ENCODE measurements around the gene MALAT1. TPM values are rescaled to one million over a fixed set of nuclear protein-coding genes. Genes with fewer than 3 reads are reported as not detected.
A peak's percentile ranks its signal among the peaks of the same experiment; 100 is the strongest.

The MALAT1 gene
- total RNA-seq, 1 experiment from 2014 or later, result 10,851 TPM

DNA sequence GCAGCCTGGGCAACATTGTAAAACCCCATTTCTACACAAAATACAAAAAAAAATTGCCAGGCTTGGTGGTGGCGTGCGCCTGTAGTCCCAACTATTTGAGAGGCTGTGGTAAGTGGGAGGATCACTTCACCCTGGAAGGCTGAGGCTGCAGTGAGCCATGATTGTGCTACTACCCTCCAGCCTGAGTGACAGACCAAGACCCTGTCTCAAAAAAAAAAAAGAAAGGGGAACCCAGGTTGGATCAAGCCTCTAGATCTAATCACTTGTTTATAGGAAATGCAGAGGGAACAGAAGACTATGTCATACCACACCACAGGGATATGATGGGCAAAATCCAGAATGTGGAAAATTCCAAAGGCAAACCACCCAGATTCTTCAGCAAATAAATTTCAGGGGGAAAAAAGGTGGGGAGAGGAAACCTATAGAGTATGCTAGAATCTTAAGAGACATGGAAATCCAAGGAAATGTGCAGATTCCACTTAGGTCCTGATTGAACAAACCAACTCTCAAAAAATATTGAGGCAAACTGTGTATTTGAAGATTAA, 16.5 kb upstream of the MALAT1 start:
- ChIA-PET POLR2A (interaction anchor here (0.8 to 20.2 kb wide), 5 partner anchors 10 to 62 kb away, joined by 4 to 2284 read pairs (median 373); partner anchors contain the start of genes MALAT1 and NEAT1), CTCF (interaction anchor here (0.6 to 0.7 kb wide), 2 partner anchors 14 to 190 kb away, joined by 3 read pairs; no protein-coding TSS in a partner anchor)
- Mint-ChIP-seq H3K4me3 (ENCODE audit: unreplicated experiment) (no peak overlapping the region), H3K9me3 (ENCODE audit: unreplicated experiment) (no peaks in the 10 kb centered on the region), H3K27me3 (ENCODE audit: insufficient read depth, unreplicated experiment) (no peaks in the 10 kb centered on the region), H3K27ac (ENCODE audit: low read depth, unreplicated experiment) (no peak overlapping the region), H3K36me3 (ENCODE audit: insufficient read depth, unreplicated experiment) (peaks cover 4% of the 10 kb centered on the region), H3K4me1 (ENCODE audit: insufficient read depth, unreplicated experiment) (peaks cover 22% of the 10 kb centered on the region)
- no TSS peak for BruUV-seq (replicated peaks)
- TF ChIP-seq, protein P1, sequence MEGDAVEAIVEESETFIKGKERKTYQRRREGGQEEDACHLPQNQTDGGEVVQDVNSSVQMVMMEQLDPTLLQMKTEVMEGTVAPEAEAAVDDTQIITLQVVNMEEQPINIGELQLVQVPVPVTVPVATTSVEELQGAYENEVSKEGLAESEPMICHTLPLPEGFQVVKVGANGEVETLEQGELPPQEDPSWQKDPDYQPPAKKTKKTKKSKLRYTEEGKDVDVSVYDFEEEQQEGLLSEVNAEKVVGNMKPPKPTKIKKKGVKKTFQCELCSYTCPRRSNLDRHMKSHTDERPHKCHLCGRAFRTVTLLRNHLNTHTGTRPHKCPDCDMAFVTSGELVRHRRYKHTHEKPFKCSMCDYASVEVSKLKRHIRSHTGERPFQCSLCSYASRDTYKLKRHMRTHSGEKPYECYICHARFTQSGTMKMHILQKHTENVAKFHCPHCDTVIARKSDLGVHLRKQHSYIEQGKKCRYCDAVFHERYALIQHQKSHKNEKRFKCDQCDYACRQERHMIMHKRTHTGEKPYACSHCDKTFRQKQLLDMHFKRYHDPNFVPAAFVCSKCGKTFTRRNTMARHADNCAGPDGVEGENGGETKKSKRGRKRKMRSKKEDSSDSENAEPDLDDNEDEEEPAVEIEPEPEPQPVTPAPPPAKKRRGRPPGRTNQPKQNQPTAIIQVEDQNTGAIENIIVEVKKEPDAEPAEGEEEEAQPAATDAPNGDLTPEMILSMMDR (IDR thresholded peaks at IDR 0.05; ENCODE audit: unreplicated experiment), result no peak
- DNase-seq (ENCODE audit: unreplicated experiment), result no peak
- intact Hi-C loops (cut with micrococcal nuclease), result no loop called here

DNA sequence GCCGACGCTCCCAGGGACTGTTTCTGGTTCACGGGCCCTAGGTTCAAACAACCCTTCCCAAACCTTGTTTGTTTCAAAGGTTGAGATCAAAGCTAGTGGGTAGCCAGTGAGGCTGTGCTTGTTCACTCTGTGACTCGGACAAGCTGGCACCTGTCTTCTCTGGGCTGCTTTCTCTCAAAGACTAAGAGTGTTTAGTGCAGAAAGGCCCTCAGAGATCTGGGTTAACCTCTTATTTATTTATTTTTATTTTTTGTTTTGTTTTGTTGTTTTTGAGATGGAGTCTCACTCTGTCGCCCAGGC, 13.0 kb upstream of the MALAT1 start:
- peak overlapping the region; percentile 64 for H3K27ac Mint-ChIP-seq (ENCODE audit: low read depth, unreplicated experiment)
- H3K4me3 Mint-ChIP-seq (ENCODE audit: unreplicated experiment), result no peak overlapping the region
- TF ChIP-seq, protein P1 (IDR thresholded peaks at IDR 0.05; ENCODE audit: unreplicated experiment), result no peak
- intact Hi-C loops (cut with micrococcal nuclease), result no loop called here
- ChIA-PET CTCF (interaction anchor here (0.8 to 3.7 kb wide), 6 partner anchors 10 to 70 kb away, joined by 3 to 17 read pairs (median 4); no protein-coding TSS in a partner anchor), POLR2A (interaction anchor here (0.9 to 30.1 kb wide), 7 partner anchors 8 to 65 kb away, joined by 4 to 2994 read pairs (median 11); partner anchors contain the start of genes MALAT1 and NEAT1)
- peaks cover 29% of the 10 kb centered on the region for H3K4me1 Mint-ChIP-seq (ENCODE audit: insufficient read depth, unreplicated experiment)
- no peaks in the 10 kb centered on the region for H3K27me3 Mint-ChIP-seq (ENCODE audit: insufficient read depth, unreplicated experiment)
- H3K36me3 Mint-ChIP-seq (ENCODE audit: insufficient read depth, unreplicated experiment), result peaks cover 8% of the 10 kb centered on the region
- no peak for DNase-seq (ENCODE audit: unreplicated experiment)
- no TSS peak for BruUV-seq (replicated peaks)
- no peaks in the 10 kb centered on the region for H3K9me3 Mint-ChIP-seq (ENCODE audit: unreplicated experiment)

DNA sequence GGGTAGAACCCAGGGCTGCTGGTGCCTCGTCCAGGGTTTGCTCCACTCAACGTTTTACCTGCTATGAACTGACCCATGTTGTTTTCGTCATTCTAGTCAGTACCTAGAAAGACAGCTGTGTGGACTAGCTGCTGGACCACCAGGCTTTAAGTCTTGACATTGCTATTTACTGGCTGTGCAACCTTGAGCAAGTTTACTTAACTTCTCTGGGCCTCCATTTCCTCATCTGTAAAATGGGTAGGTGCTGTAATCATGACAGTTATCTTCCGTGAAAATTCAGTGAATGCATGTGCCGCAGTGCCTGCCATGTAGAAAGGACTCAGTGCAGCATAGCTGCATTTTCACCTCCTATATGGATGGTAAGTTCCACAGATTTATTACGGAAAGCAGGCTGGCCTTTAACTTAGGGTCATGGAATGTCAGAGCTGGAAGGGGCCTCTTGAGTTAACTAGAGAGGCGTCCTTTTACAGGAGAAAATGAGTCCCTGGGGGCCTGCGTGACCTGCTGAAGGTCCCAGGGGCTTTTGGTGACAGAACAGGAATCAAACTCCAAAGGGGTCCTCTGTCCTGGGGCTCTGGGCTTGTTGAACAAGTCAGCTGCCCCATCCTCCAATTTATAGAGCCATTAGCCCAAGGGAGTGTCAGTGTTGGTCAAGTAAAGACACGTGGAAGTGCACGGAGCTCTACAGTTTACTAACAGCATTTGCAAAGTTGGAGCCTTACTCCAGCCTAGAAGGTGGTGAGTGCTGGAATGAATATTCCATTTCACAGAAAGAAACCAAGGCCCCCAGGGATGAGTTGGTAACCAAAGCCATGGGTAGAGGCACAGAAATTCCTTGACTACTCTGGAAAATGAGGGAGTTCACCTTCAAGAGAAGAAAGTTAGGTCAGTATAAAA, 12.0 kb upstream of the MALAT1 start:
- peaks cover 39% of the 10 kb centered on the region for H3K4me1 Mint-ChIP-seq (ENCODE audit: insufficient read depth, unreplicated experiment)
- intact Hi-C loops (cut with micrococcal nuclease), result no loop called here

More for the DNA sequence above, 12.0 kb upstream of the MALAT1 start:
- H3K9me3 Mint-ChIP-seq (ENCODE audit: unreplicated experiment), result no peaks in the 10 kb centered on the region
- ChIA-PET CTCF (interaction anchor here (1.0 to 3.7 kb wide), 8 partner anchors 8 to 71 kb away, joined by 3 to 26 read pairs (median 4); no protein-coding TSS in a partner anchor), POLR2A (interaction anchor here (0.6 to 30.1 kb wide), 15 partner anchors 14 to 356 kb away, joined by 3 to 2994 read pairs (median 10); partner anchors contain the start of genes MALAT1, NEAT1, POLA2 and SLC25A45)
- no peaks in the 10 kb centered on the region for H3K27me3 Mint-ChIP-seq (ENCODE audit: insufficient read depth, unreplicated experiment)
- BruUV-seq (replicated peaks), result no TSS peak
- TF ChIP-seq, protein P1 (IDR thresholded peaks at IDR 0.05; ENCODE audit: unreplicated experiment), result no peak
- H3K27ac Mint-ChIP-seq (ENCODE audit: low read depth, unreplicated experiment), result peak overlapping the region; percentile 79
- H3K36me3 Mint-ChIP-seq (ENCODE audit: insufficient read depth, unreplicated experiment), result peaks cover 8% of the 10 kb centered on the region
- DNase-seq (ENCODE audit: unreplicated experiment), result no peak
- H3K4me3 Mint-ChIP-seq (ENCODE audit: unreplicated experiment), result no peak overlapping the region
